ENCODE measurements around the gene NCL. TPM values are rescaled to one million over a fixed set of nuclear protein-coding genes. Genes with fewer than 3 reads are reported as not detected.

NCL gene
- total and polyA plus RNA-seq, 2 of the 13 experiments (the other 11 are each of a cell fraction or from before 2014, with no cell fraction given) = 105 to 779 TPM

GRCh38 chr2:231411831-231412617 is 52.3 kb downstream of the NCL start (continued):
- TF ChIP-seq ZBTB3 (CRISPR knock-in tag; IDR thresholded peaks at IDR 0.05; ENCODE audit: borderline replicate concordance, low read depth) (no peak), GATA4 (IDR thresholded peaks at IDR 0.05; ENCODE audit: borderline replicate concordance, low read depth) (no peak), ZNF629 (CRISPR knock-in tag; conservative IDR thresholded peaks at IDR 0.05) (no peak), SNAI1 (CRISPR knock-in tag; IDR thresholded peaks at IDR 0.05; ENCODE audit: borderline replicate concordance) (no peak), RELA (CRISPR knock-in tag; IDR thresholded peaks at IDR 0.05) (peak; percentile 71; the same call in 1 of the 2 replicates), ZC3H13 (CRISPR knock-in tag; IDR thresholded peaks at IDR 0.05) (no peak), DNMT1 (CRISPR knock-in tag; IDR thresholded peaks at IDR 0.05) (no peak), DNMT3B (CRISPR knock-in tag; conservative IDR thresholded peaks at IDR 0.05) (0 out of 2 replicates have a peak, but pooled peaks have one; percentile 49), MAZ (IDR thresholded peaks at IDR 0.05; ENCODE audit: borderline replicate concordance, low read depth, low read length) (peak; percentile 93), MAZ (CRISPR knock-in tag; IDR thresholded peaks at IDR 0.05; ENCODE audit: low read depth) (peak; percentile 91), ZNF558 (CRISPR knock-in tag; IDR thresholded peaks at IDR 0.05; ENCODE audit: borderline replicate concordance) (no peak; the same call in 1 of the 2 replicates), ZNF20 (CRISPR knock-in tag; IDR thresholded peaks at IDR 0.05) (no peak), ZNF652 (CRISPR knock-in tag; IDR thresholded peaks at IDR 0.05; ENCODE audit: borderline replicate concordance, low read depth) (no peak), TFE3 (CRISPR knock-in tag; IDR thresholded peaks at IDR 0.05) (0 out of 2 replicates have a peak, but pooled peaks have one; percentile 23), ZNF792 (CRISPR knock-in tag; IDR thresholded peaks at IDR 0.05) (no peak), GABPA (IDR thresholded peaks at IDR 0.05; ENCODE audit: low read depth, low read length) (no peak), GABPA (CRISPR knock-in tag; IDR thresholded peaks at IDR 0.05; ENCODE audit: low read depth) (no peak), NONO (IDR thresholded peaks at IDR 0.05) (no peak), NONO (CRISPR knock-in tag; conservative IDR thresholded peaks at IDR 0.05) (peak; percentile 66; the same call in 1 of the 2 replicates), ZSCAN9 (CRISPR knock-in tag; IDR thresholded peaks at IDR 0.05; ENCODE audit: borderline replicate concordance) (no peak), REPIN1 (CRISPR knock-in tag; IDR thresholded peaks at IDR 0.05; ENCODE audit: borderline replicate concordance, low read depth) (peak; percentile 71; the same call in 1 of the 2 replicates), FOXK1 (CRISPR knock-in tag; IDR thresholded peaks at IDR 0.05; ENCODE audit: borderline replicate concordance, low read depth) (peak; percentile 32; the same call in 1 of the 2 replicates), CREB1 (IDR thresholded peaks at IDR 0.05) (peak; percentile 29; the same call in 1 of the 2 replicates), CREB1 (CRISPR knock-in tag; IDR thresholded peaks at IDR 0.05) (no peak), ZNF557 (CRISPR knock-in tag; IDR thresholded peaks at IDR 0.05) (no peak), NFE2 (CRISPR knock-in tag; IDR thresholded peaks at IDR 0.05) (no peak), TBP (CRISPR knock-in tag; IDR thresholded peaks at IDR 0.05) (no peak), HNRNPK (IDR thresholded peaks at IDR 0.05; ENCODE audit: low read depth, low read length, poor library complexity, severe bottlenecking) (no peak), ZNF773 (CRISPR knock-in tag; IDR thresholded peaks at IDR 0.05; ENCODE audit: borderline replicate concordance) (no peak)
- TF ChIP-seq, protein P1, sequence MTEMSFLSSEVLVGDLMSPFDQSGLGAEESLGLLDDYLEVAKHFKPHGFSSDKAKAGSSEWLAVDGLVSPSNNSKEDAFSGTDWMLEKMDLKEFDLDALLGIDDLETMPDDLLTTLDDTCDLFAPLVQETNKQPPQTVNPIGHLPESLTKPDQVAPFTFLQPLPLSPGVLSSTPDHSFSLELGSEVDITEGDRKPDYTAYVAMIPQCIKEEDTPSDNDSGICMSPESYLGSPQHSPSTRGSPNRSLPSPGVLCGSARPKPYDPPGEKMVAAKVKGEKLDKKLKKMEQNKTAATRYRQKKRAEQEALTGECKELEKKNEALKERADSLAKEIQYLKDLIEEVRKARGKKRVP (CRISPR knock-in tag; IDR thresholded peaks at IDR 0.05) = no peak
- TF ChIP-seq, protein P2, sequence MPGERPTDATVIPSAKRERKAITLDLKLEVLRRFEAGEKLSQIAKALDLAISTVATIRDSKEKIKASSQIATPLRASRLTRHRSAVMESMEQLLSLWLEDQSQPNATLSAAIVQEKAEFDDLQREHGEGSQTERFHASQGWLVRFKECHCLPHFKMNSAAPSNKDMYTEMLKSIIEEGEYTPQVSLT (CRISPR knock-in tag; IDR thresholded peaks at IDR 0.05; ENCODE audit: borderline replicate concordance, low read depth) = no peak

Data from HepG2 (cell line).